Neuron (in vitro differentiated cells): ENCODE data around the gene GBA2.

Experiments
- H2AFZ ChIP-seq: one replicate; pipeline ENCODE4 v1.6.1; 2013; ENCODE audit warnings: low read depth, mild to moderate bottlenecking, inconsistent platforms, low read length, moderate library complexity
- H3K27me3 ChIP-seq: one replicate; pipeline ENCODE4 v1.6.1; 2013; ENCODE audit warnings: low read length; ENCODE audit not compliant: insufficient read depth
- H3K36me3 ChIP-seq: one replicate; pipeline ENCODE4 v1.6.1; 2013; ENCODE audit warnings: low read length; ENCODE audit not compliant: insufficient read depth
- H3K4me1 ChIP-seq: one replicate; pipeline ENCODE4 v1.6.1; 2013; ENCODE audit warnings: low read length; ENCODE audit not compliant: insufficient read depth
- H3K4me3 ChIP-seq: 2 replicates; pipeline ENCODE4 v1.5.1; 2013; ENCODE audit warnings: mild to moderate bottlenecking, low read length, moderate library complexity
- H3K9me3 ChIP-seq: one replicate; pipeline ENCODE4 v1.6.1; 2013; ENCODE audit warnings: low read length

GBA2 gene

GRCh38 chr9:35778496-35778895, 29.5 kb upstream of the GBA2 start:
- Histone ChIP-seq H3K4me3 (no peak overlapping the region), H3K27me3 (no peaks in the 10 kb centered on the region), H3K4me1 (peaks cover 4% of the 10 kb centered on the region), H2AFZ (no peak overlapping the region), H3K36me3 (no peaks in the 10 kb centered on the region), H3K9me3 (no peaks in the 10 kb centered on the region)

GRCh38 chr9:35776018-35776417, 27.0 kb upstream of the GBA2 start:
- H3K4me3 ChIP-seq, result no peak overlapping the region
- no peaks in the 10 kb centered on the region for H3K36me3 ChIP-seq
- no peaks in the 10 kb centered on the region for H3K27me3 ChIP-seq

DNA sequence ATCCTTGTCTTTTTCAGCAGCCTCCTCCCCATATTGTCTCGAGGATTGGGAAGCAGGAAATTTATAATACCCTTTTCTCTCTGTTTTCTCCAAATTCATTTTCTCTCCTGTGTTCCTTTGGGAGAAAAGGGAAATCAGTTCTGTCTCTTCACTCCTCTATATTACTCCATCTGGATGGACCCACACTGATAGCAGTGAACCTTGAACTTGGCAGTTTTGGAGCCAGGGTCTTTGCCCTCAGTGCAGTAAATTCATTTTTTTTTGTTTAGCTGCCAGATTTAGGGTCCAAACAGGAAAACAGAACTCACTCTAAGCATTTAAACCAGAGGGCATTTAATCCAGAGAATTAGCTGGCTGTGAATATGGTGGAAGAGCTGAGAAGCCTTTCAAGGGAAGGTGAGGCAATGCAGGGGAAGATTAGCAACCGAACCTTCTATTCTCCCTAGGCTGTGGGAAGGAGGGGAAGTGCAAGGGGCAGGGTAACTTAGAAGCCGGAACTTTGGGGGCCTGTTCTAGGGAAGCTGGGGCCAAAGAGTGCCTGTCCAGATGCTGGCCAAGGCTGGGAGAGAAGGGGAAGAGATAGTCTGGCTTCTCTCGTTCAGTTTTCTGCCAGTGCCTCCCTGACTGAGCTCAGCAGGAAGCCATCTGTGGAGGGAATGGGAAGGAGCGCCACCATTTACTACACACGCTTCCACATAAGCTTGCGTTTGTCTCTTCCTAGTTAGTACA, 26.0 kb upstream of the GBA2 start:
- Histone ChIP-seq H3K4me1 (peaks cover 4% of the 10 kb centered on the region), H3K9me3 (no peaks in the 10 kb centered on the region), H2AFZ (peak overlapping the region; percentile 32), H3K36me3 (no peaks in the 10 kb centered on the region), H3K4me3 (no peak overlapping the region), H3K27me3 (no peaks in the 10 kb centered on the region)

More at GRCh38 chr9:35776018-35776417, 27.0 kb upstream of the GBA2 start:
- peak overlapping the region; percentile 32 for H2AFZ ChIP-seq
- H3K4me1 ChIP-seq, result peaks cover 4% of the 10 kb centered on the region
- H3K9me3 ChIP-seq, result no peaks in the 10 kb centered on the region

GRCh38 chr9:35771943-35772342, 22.9 kb upstream of the GBA2 start:
- Histone ChIP-seq H3K36me3 (no peaks in the 10 kb centered on the region), H3K4me3 (no peak overlapping the region), H3K4me1 (peaks cover 4% of the 10 kb centered on the region), H3K27me3 (no peaks in the 10 kb centered on the region), H2AFZ (no peak overlapping the region), H3K9me3 (no peaks in the 10 kb centered on the region)

DNA sequence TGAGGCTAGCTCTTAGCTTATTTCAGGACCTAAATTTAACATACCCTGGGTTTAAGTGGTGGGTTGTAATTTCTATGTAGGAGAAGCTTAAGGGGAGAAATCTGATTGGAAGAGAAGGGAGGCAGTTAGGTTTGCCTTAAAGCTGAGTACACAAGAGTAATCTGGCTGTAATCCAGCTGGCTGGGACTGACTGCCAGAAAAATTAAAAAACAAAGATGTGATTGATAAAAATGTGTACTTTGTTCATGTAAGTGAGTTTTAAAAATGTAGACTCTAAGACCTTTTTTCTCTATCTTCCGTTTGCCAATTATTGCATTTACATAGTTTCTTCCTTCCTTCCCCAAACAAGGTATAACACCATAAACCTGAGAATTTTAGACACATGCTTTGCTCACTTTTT, 22.5 kb upstream of the GBA2 start:
- H3K9me3 ChIP-seq, result no peaks in the 10 kb centered on the region
- no peaks in the 10 kb centered on the region for H3K27me3 ChIP-seq
- no peaks in the 10 kb centered on the region for H3K36me3 ChIP-seq
- H2AFZ ChIP-seq, result no peak overlapping the region
- H3K4me3 ChIP-seq, result no peak overlapping the region
- peaks cover 4% of the 10 kb centered on the region for H3K4me1 ChIP-seq

DNA sequence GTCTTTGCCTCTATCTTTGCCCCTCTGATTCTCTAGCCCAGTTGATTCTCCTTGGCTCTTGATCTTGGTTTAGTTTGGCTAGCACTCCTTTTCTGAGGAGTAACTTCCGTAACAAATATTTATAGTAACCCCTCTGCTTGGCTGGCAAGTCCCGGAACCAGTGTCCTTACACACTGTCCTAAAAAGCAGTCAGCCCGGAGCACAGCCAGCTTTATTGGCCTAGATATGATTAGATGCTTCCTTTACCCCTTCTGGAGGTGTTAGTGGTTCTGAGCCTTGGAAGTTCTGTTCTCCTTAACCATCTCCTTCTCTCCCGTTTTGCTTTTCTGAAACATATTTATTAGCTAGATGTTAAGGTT, 22.0 kb upstream of the GBA2 start:
- no peaks in the 10 kb centered on the region for H3K36me3 ChIP-seq
- H2AFZ ChIP-seq, result no peak overlapping the region
- peaks cover 3% of the 10 kb centered on the region for H3K4me1 ChIP-seq
- H3K9me3 ChIP-seq, result no peaks in the 10 kb centered on the region
- H3K4me3 ChIP-seq, result no peak overlapping the region
- H3K27me3 ChIP-seq, result no peaks in the 10 kb centered on the region

DNA sequence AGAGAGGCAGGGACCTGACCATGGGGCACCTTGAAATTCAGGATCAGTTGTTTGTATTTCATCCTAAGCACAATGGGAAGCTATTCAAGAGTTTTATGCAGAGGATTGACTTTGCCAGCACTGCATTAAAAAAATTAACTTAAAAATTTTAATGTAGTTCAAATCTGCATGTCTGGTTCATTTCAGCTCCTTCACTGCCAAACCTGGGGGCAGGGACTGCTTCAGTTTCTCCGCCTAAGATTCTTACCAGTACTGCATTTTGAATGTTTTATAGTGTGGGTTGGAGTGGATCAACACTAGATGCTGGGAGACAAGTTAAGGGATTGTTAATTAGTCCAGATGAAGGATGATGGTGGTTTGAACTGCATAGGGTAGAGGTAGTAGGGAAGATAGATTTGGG, 20.7 kb upstream of the GBA2 start:
- no peak overlapping the region for H2AFZ ChIP-seq
- H3K4me1 ChIP-seq, result no peaks in the 10 kb centered on the region
- no peaks in the 10 kb centered on the region for H3K9me3 ChIP-seq
- H3K27me3 ChIP-seq, result no peaks in the 10 kb centered on the region
- no peaks in the 10 kb centered on the region for H3K36me3 ChIP-seq
- no peak overlapping the region for H3K4me3 ChIP-seq

DNA sequence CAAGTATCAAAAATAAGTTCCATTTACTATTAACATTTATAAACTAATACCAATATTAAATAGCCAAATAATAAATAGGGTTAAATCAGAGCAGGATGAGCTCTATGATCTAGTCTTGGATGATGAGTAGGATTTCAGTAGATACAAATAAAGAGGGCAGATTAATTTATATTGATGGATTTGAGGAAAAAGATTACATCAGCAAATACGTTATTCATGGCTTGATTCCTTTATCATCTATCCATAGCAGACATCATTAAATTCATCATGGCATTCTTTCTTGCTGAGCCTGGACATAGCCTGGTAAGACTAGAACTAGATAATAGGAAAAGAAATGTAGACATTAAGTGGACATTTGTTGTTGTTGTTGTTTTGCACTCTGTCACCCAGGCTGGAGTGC, 18.4 kb upstream of the GBA2 start:
- Histone ChIP-seq H3K27me3 (no peaks in the 10 kb centered on the region), H3K9me3 (no peaks in the 10 kb centered on the region), H2AFZ (no peak overlapping the region), H3K36me3 (no peaks in the 10 kb centered on the region), H3K4me3 (no peak overlapping the region), H3K4me1 (no peaks in the 10 kb centered on the region)

GRCh38 chr9:35766997-35767396, 18.0 kb upstream of the GBA2 start:
- Histone ChIP-seq H3K36me3 (no peaks in the 10 kb centered on the region), H2AFZ (no peak overlapping the region), H3K9me3 (no peaks in the 10 kb centered on the region), H3K27me3 (no peaks in the 10 kb centered on the region), H3K4me3 (no peak overlapping the region), H3K4me1 (no peaks in the 10 kb centered on the region)

GRCh38 chr9:35763803-35764202, 14.8 kb upstream of the GBA2 start:
- Histone ChIP-seq H3K9me3 (no peaks in the 10 kb centered on the region), H2AFZ (no peak overlapping the region), H3K36me3 (no peaks in the 10 kb centered on the region), H3K4me3 (no peak overlapping the region), H3K27me3 (no peaks in the 10 kb centered on the region), H3K4me1 (no peaks in the 10 kb centered on the region)

GRCh38 chr9:35763181-35763580, 14.2 kb upstream of the GBA2 start:
- no peaks in the 10 kb centered on the region for H3K9me3 ChIP-seq
- no peaks in the 10 kb centered on the region for H3K4me1 ChIP-seq
- H3K4me3 ChIP-seq, result no peak overlapping the region
- no peaks in the 10 kb centered on the region for H3K36me3 ChIP-seq
- H2AFZ ChIP-seq, result no peak overlapping the region
- H3K27me3 ChIP-seq, result no peaks in the 10 kb centered on the region

GRCh38 chr9:35760651-35761050, 11.6 kb upstream of the GBA2 start:
- peaks cover 6% of the 10 kb centered on the region for H3K36me3 ChIP-seq
- no peak overlapping the region for H3K4me3 ChIP-seq
- no peaks in the 10 kb centered on the region for H3K27me3 ChIP-seq
- H3K4me1 ChIP-seq, result no peaks in the 10 kb centered on the region
- no peaks in the 10 kb centered on the region for H3K9me3 ChIP-seq
- no peak overlapping the region for H2AFZ ChIP-seq

GRCh38 chr9:35759795-35760194, 10.8 kb upstream of the GBA2 start:
- Histone ChIP-seq H3K36me3 (peaks cover 12% of the 10 kb centered on the region), H3K27me3 (no peaks in the 10 kb centered on the region), H3K4me1 (no peaks in the 10 kb centered on the region), H2AFZ (no peak overlapping the region), H3K9me3 (no peaks in the 10 kb centered on the region), H3K4me3 (no peak overlapping the region)

DNA sequence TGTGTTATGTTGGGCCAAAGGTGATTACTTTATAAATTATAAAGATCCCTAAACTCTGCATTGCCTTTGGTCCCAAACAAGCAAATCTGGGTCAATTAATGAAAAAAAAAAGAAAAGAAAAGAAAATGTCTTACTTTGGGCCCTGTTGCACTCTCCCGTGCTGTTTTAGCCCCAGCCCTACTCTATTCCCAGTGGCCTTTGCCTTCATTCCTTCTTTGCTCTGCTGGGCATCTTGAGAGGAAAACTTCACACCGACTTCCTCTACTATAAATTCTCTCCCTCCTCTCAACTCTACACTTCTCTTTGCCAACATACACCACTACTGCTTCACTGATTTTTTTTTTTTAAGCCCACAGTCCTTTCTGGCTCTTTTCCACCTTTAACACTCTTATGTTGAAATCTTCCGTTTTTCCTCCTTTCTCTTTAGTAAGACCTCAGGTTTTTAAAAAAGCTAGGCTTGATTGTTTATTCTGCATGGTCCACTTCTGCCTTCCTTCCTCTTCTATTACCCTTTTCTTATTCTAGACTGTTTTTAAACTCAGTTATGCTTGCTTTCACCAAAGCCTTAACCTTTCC, 9.5 kb upstream of the GBA2 start:
- Histone ChIP-seq H2AFZ (no peak overlapping the region), H3K4me3 (no peak overlapping the region), H3K4me1 (no peaks in the 10 kb centered on the region), H3K36me3 (peaks cover 24% of the 10 kb centered on the region), H3K9me3 (peaks cover 2% of the 10 kb centered on the region), H3K27me3 (no peaks in the 10 kb centered on the region)
